HepG2 (cell line): ENCODE measurements around the gene SULT2B1. TPM values are rescaled to one million over a fixed set of nuclear protein-coding genes. Genes with fewer than 3 reads are reported as not detected.

ENCODE experiments used
- ATAC-seq: fragments of 200-7000 bp; cut with Tn5 transposase; 3 replicates; pipeline ENCODE4 v1.9.1; 2020; ENCODE audit warnings: mild to moderate bottlenecking, moderate library complexity
- BruUV-seq: library from RNA; stranded (reverse); fragments of 400-500 nt; replicated peaks from 2 replicates; lab custom pipeline; 2021; lab: Mats Ljungman, UMichigan
- CTCF ChIA-PET: fragments of 300-600 bp; formaldehyde crosslinking; extraction: SDS; loops from one replicate; lab custom pipeline; 2021; ENCODE audit warnings: low total read pairs, inconsistent platforms, low intra/inter-chr PET ratio; lab: Yijun Ruan, JAX
- POLR2A ChIA-PET: fragments of 350-600 bp; sonication (Branson Sonifier 250); formaldehyde crosslinking; loops from one replicate; lab custom pipeline; 2020; ENCODE audit warnings: antibody characterized with exemption, inconsistent platforms; lab: Yijun Ruan, JAX
- DNase-seq: peaks from one replicate; pipeline ENCODE4 v3.0.0-alpha.2; 2015; ENCODE audit warnings: low spot score
- FAIRE-seq: peaks from 3 replicates; lab custom pipeline; 2011; peaks lifted over from hg19 to GRCh38; lab: Jason Lieb, UNC
- H2AFZ ChIP-seq: one replicate; pipeline ENCODE4 v1.6.1; 2011; ENCODE audit warnings: low read length, inconsistent platforms
- H3K27ac ChIP-seq: fragments of 300-600 bp; 3 replicates; pipeline ENCODE4 v1.8.0; 2011; ENCODE audit warnings: mixed run types, mild to moderate bottlenecking, mixed read lengths, low read length, inconsistent platforms; ENCODE audit not compliant: insufficient read depth; ENCODE audit errors: extremely low read length
- H3K27me3 ChIP-seq, 2 experiments: fragments of 200-600 bp in 1 of 2; 2 replicates in 1 of 2; 3 replicates in 1 of 2; pipeline versions ENCODE4 v1.6.0 to v1.8.0; 2011; ENCODE audit warnings: low read length in 2 of 2, mild to moderate bottlenecking in 2 of 2, moderate library complexity in 2 of 2, inconsistent platforms in 1 of 2; ENCODE audit not compliant: insufficient read depth in 2 of 2, control insufficient read depth in 1 of 2
- H3K36me3 ChIP-seq, 2 experiments: fragments of 200-600 bp in 1 of 2; replicated peaks in 1 of 2; 2 replicates in 1 of 2; 3 replicates in 1 of 2; pipeline versions ENCODE4 v1.5.1 to v1.8.0; 2011; ENCODE audit warnings: low read length in 2 of 2, inconsistent platforms in 1 of 2; ENCODE audit not compliant: insufficient read depth in 2 of 2, control insufficient read depth in 1 of 2
- H3K4me1 ChIP-seq: 2 replicates; pipeline ENCODE4 v1.5.1; 2012; ENCODE audit warnings: low read length, inconsistent platforms; ENCODE audit not compliant: insufficient read depth
- H3K4me2 ChIP-seq: 2 replicates; pipeline ENCODE4 v1.6.0; 2011; ENCODE audit warnings: low read depth, low read length, inconsistent platforms
- H3K4me3 ChIP-seq, 3 experiments: fragments of 200-600 bp in 1 of 3; sonication (generic), shearing (Covaris generic) in 1 of 3; replicated peaks in 1 of 3; 2 replicates each; pipeline ENCODE4 v1.5.1; 2011 to 2016; ENCODE audit warnings: low read length in 3 of 3, inconsistent platforms in 2 of 3, low read depth in 2 of 3, mild to moderate bottlenecking in 2 of 3, control low read depth in 1 of 3, mixed read lengths in 1 of 3; ENCODE audit not compliant: insufficient read depth in 1 of 3
- H3K79me2 ChIP-seq: one replicate; pipeline ENCODE4 v1.6.1; 2011; ENCODE audit warnings: low read length, inconsistent platforms; ENCODE audit not compliant: insufficient read depth
- H3K9ac ChIP-seq: 2 replicates; pipeline ENCODE4 v1.6.0; 2011; ENCODE audit warnings: mild to moderate bottlenecking, low read depth, low read length, inconsistent platforms; ENCODE audit not compliant: insufficient read depth
- H3K9me3 ChIP-seq: 2 replicates; pipeline ENCODE4 v1.5.1; 2012; ENCODE audit warnings: mild to moderate bottlenecking, low read length
- H4K20me1 ChIP-seq: 2 replicates; pipeline ENCODE4 v1.6.0; 2011; ENCODE audit warnings: inconsistent platforms, mild to moderate bottlenecking, low read length, moderate library complexity; ENCODE audit not compliant: insufficient read depth
- ARID5B ChIP-seq: IDR thresholded peaks from 2 replicates; pipeline ENCODE4 v1.4.0; 2020; ENCODE audit warnings: mild to moderate bottlenecking, missing genetic modification reagents
- HIVEP1 ChIP-seq: sonication (generic); formaldehyde crosslinking; IDR thresholded peaks from 2 replicates; pipeline ENCODE4 v1.4.0; 2020; ENCODE audit warnings: mild to moderate bottlenecking, missing genetic modification reagents
- HMG20B ChIP-seq: conservative IDR thresholded peaks from 2 replicates; pipeline ENCODE4 v1.6.1; 2016; ENCODE audit warnings: missing genetic modification reagents, missing compliant biosample characterization
- HNRNPUL1 ChIP-seq: fragments of 200-400 bp; formaldehyde crosslinking; IDR thresholded peaks from 2 replicates; pipeline ENCODE4 v1.6.1; 2017; ENCODE audit warnings: low read depth, mild to moderate bottlenecking, low read length, moderate library complexity
- KDM6A ChIP-seq: IDR thresholded peaks from 2 replicates; pipeline ENCODE4 v1.6.1; 2016; ENCODE audit warnings: low read depth
- RNF2 ChIP-seq: fragments of 450-650 bp; conservative IDR thresholded peaks from 2 replicates; pipeline ENCODE4 v1.6.1; 2016; ENCODE audit warnings: low read depth
- TFDP2 ChIP-seq: sonication (generic); formaldehyde crosslinking; IDR thresholded peaks from 2 replicates; pipeline ENCODE4 v1.4.0; 2020; ENCODE audit warnings: missing genetic modification reagents
- ZBTB3 ChIP-seq: sonication (generic); formaldehyde crosslinking; IDR thresholded peaks from 2 replicates; pipeline ENCODE4 v1.4.0; 2020; ENCODE audit warnings: low read depth, mild to moderate bottlenecking, moderate library complexity, missing genetic modification reagents, borderline replicate concordance
- ZBTB33 ChIP-seq: sonication (generic); formaldehyde crosslinking; IDR thresholded peaks from 2 replicates; pipeline ENCODE4 v1.4.0; 2020; ENCODE audit warnings: missing genetic modification reagents
- ZFP1 ChIP-seq: IDR thresholded peaks from 2 replicates; pipeline ENCODE4 v1.6.1; 2016
- ZKSCAN1 ChIP-seq: fragments of 150-350 bp; IDR thresholded peaks from 2 replicates; pipeline ENCODE4 v1.6.1; 2014; ENCODE audit warnings: low read length
- ZMAT5 ChIP-seq: sonication (generic); formaldehyde crosslinking; IDR thresholded peaks from 2 replicates; pipeline ENCODE4 v1.5.0; 2020; ENCODE audit warnings: mild to moderate bottlenecking, low read depth, missing genetic modification reagents, borderline replicate concordance
- ZNF138 ChIP-seq: sonication (generic); formaldehyde crosslinking; IDR thresholded peaks from 2 replicates; pipeline ENCODE4 v1.5.0; 2020; ENCODE audit warnings: mild to moderate bottlenecking, low read depth, missing genetic modification reagents
- ZNF432 ChIP-seq: sonication (generic); formaldehyde crosslinking; IDR thresholded peaks from 2 replicates; pipeline ENCODE4 v1.5.0; 2020; ENCODE audit warnings: missing genetic modification reagents, mild to moderate bottlenecking, borderline replicate concordance
- ZSCAN20 ChIP-seq: sonication (generic); formaldehyde crosslinking; IDR thresholded peaks from 2 replicates; pipeline ENCODE4 v1.4.0; 2020; ENCODE audit warnings: missing genetic modification reagents, mild to moderate bottlenecking, borderline replicate concordance
- WGBS: methylation state at CpG from one replicate; pipeline ENCODE4 v1.1.6; 2017; ENCODE audit warnings: low lambda C conversion rate; 5-methylcytosine and 5-hydroxymethylcytosine counted together
- in situ Hi-C: cut with HindIII; loops from 2 replicates; pipeline ENCODE4 v1.10.0; 2017; ENCODE audit warnings: low pct_unique_long_range_greater_than_20kb; ENCODE audit not compliant: extremely low pct_ligation_motif_present
- intact Hi-C: fragments of 100-400 bp; cut with micrococcal nuclease; formaldehyde crosslinking; loops from one replicate; pipeline ENCODE4 v1.10.0; 2022; ENCODE audit not compliant: unreplicated experiment
- polyA plus RNA-seq, 8 experiments: library from polyadenylated mRNA; depleted of rRNA in 3 of 8; stranded (reverse) in 7 of 8; unstranded in 1 of 8; fragments of >200 nt; fragmentation: Illumina TruSeq in 4 of 8; extraction: Trizol in 4 of 8; gene quantifications; 2 replicates each; pipeline versions ENCODE4 v1.2.1 to v1.2.3, GENCODE V29; 2011 to 2016; ENCODE audit warnings: low read depth in 4 of 8, missing spikeins in 1 of 8, mixed read lengths in 1 of 8; ENCODE audit not compliant: insufficient read depth in 1 of 8
- total RNA-seq, 5 experiments: library from RNA; depleted of rRNA; stranded (reverse); fragments of >200 nt; fragmentation: Illumina TruSeq; extraction: Trizol; gene quantifications; 2 replicates each; pipeline ENCODE4 v1.2.3, GENCODE V29; 2016; ENCODE audit warnings: low read depth in 1 of 5

SULT2B1 gene
- total and polyA plus RNA-seq, 2 of the 13 experiments (the other 11 are each of a cell fraction or from before 2014, with no cell fraction given): 0.13 TPM; not detected in 1

GRCh38 chr19:48537541-48537940 is 14.4 kb upstream of the SULT2B1 start:
- TF ChIP-seq ZNF432 (CRISPR knock-in tag) (no peak), ZKSCAN1 (no peak), ZMAT5 (CRISPR knock-in tag) (no peak), ZBTB3 (CRISPR knock-in tag) (no peak), HMG20B (no peak), TFDP2 (CRISPR knock-in tag) (no peak), HIVEP1 (CRISPR knock-in tag) (no peak), ZSCAN20 (CRISPR knock-in tag) (no peak), RNF2 (no peak), ZNF138 (CRISPR knock-in tag) (no peak), ZFP1 (CRISPR knock-in tag) (no peak), ARID5B (CRISPR knock-in tag) (no peak), HNRNPUL1 (no peak), KDM6A (CRISPR knock-in tag) (no peak), ZBTB33 (no peak)
- no TSS peak for BruUV-seq
- Histone ChIP-seq H4K20me1 (no peaks in the 10 kb centered on the region), H3K4me1 (no peaks in the 10 kb centered on the region), H3K4me3 (no peak overlapping the region), H2AFZ (no peak overlapping the region), H3K79me2 (no peaks in the 10 kb centered on the region), H3K36me3 (no peaks in the 10 kb centered on the region), H3K27me3 (no peaks in the 10 kb centered on the region), H3K4me2 (no peak overlapping the region), H3K27ac (no peak overlapping the region), H3K9ac (no peak overlapping the region), H3K9me3 (no peaks in the 10 kb centered on the region)
- ChIA-PET POLR2A (no interaction called here), CTCF (no interaction called here)
- no peak for FAIRE-seq
- 41% methylated on average over 7 of the region's 7 CpGs for WGBS
- intact Hi-C loops (no loop called here), in situ Hi-C loops (no loop called here)
- no peak for DNase-seq
- no peak for ATAC-seq
